HL-60 (cell line): ENCODE measurements around the gene FAM149A.

Experiments used
- CTCF ChIP-seq: IDR thresholded peaks from one replicate; pipeline ENCODE4 v1.5.1; 2011; ENCODE audit warnings: low read length, control low read depth, inconsistent platforms; ENCODE audit not compliant: insufficient read depth
- SPI1 ChIP-seq: IDR thresholded peaks from 2 replicates; pipeline ENCODE4 v1.6.1; 2012; ENCODE audit warnings: low read depth, mild to moderate bottlenecking, borderline replicate concordance
- TF ChIP-seq, protein P1 (sequence below): IDR thresholded peaks from 2 replicates; pipeline ENCODE4 v1.6.1; 2012; ENCODE audit warnings: low read depth; ENCODE audit not compliant: insufficient replicate concordance

GRCh38 chr4:186107947-186108346 is 3.4 kb downstream of the FAM149A start:
- no peak for TF ChIP-seq CTCF
- no peak for TF ChIP-seq SPI1
- TF ChIP-seq, protein P1, sequence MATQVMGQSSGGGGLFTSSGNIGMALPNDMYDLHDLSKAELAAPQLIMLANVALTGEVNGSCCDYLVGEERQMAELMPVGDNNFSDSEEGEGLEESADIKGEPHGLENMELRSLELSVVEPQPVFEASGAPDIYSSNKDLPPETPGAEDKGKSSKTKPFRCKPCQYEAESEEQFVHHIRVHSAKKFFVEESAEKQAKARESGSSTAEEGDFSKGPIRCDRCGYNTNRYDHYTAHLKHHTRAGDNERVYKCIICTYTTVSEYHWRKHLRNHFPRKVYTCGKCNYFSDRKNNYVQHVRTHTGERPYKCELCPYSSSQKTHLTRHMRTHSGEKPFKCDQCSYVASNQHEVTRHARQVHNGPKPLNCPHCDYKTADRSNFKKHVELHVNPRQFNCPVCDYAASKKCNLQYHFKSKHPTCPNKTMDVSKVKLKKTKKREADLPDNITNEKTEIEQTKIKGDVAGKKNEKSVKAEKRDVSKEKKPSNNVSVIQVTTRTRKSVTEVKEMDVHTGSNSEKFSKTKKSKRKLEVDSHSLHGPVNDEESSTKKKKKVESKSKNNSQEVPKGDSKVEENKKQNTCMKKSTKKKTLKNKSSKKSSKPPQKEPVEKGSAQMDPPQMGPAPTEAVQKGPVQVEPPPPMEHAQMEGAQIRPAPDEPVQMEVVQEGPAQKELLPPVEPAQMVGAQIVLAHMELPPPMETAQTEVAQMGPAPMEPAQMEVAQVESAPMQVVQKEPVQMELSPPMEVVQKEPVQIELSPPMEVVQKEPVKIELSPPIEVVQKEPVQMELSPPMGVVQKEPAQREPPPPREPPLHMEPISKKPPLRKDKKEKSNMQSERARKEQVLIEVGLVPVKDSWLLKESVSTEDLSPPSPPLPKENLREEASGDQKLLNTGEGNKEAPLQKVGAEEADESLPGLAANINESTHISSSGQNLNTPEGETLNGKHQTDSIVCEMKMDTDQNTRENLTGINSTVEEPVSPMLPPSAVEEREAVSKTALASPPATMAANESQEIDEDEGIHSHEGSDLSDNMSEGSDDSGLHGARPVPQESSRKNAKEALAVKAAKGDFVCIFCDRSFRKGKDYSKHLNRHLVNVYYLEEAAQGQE, result no peak
